Testis (tissue), 3 donors: Measurements from ENCODE around the gene ALG14. TPM values are rescaled to one million over a fixed set of nuclear protein-coding genes. Genes with fewer than 3 reads are reported as not detected.

Source experiments
- DNase-seq: peaks from one replicate; pipeline ENCODE4 v3.0.0-alpha.2; 2019
- H3K27ac ChIP-seq, 2 donors: fragments of 200-600 bp; sonication (generic); one replicate each; pipeline ENCODE4 v1.5.1; 2019
- H3K27me3 ChIP-seq: fragments of 200-600 bp; sonication (generic); one replicate; pipeline ENCODE4 v1.5.1; 2019
- H3K36me3 ChIP-seq: fragments of 200-600 bp; sonication (generic); one replicate; pipeline ENCODE4 v1.5.1; 2017; ENCODE audit warnings: low read depth; ENCODE audit errors: missing control alignments
- H3K4me1 ChIP-seq: fragments of 200-600 bp; sonication (generic); one replicate; pipeline ENCODE4 v1.5.1; 2019
- H3K4me3 ChIP-seq, 2 donors: fragments of 200-600 bp; sonication (generic); one replicate each; pipeline ENCODE4 v1.5.1; 2017 to 2019
- H3K9me3 ChIP-seq: fragments of 200-600 bp; sonication (generic); one replicate; pipeline ENCODE4 v1.5.1; 2017
- CTCF ChIP-seq, 3 experiments: fragments of 450-650 bp in 2 of 3; fragments of 200-600 bp in 1 of 3; sonication (generic) in 1 of 3; IDR thresholded peaks; one replicate each; pipeline ENCODE4 v1.5.1; 2016 to 2019; ENCODE audit warnings: antibody characterized with exemption in 3 of 3, mild to moderate bottlenecking in 2 of 3, moderate library complexity in 1 of 3
- POLR2A ChIP-seq: fragments of 450-650 bp; IDR thresholded peaks from one replicate; pipeline ENCODE4 v1.6.1; 2017; ENCODE audit warnings: antibody characterized with exemption, mild to moderate bottlenecking, moderate library complexity
- whole genome bisulfite sequencing, 2 donors: methylation state at CpG; one replicate each; pipeline ENCODE4 v1.1.5; 2018; 5-methylcytosine and 5-hydroxymethylcytosine counted together
- intact Hi-C: fragments of 100-400 bp; cut with DNase I; formaldehyde crosslinking; loops from one replicate; pipeline ENCODE4 v1.15.1; 2023; ENCODE audit warnings: low total_unique reads
- polyA plus RNA-seq: library from polyadenylated mRNA; stranded (reverse); fragments of 350-450 nt; fragmentation: Illumina TruSeq; extraction: RNeasy Lipid Tissue Mini Kit (QIAGEN cat#74804); gene quantifications from one replicate; pipeline ENCODE4 v1.2.3, GENCODE V29; 2014; ENCODE audit warnings: low read depth, low replicate concordance; ENCODE audit not compliant: insufficient read depth
- total RNA-seq, 2 donors: library from RNA; depleted of rRNA; stranded (reverse); fragments of >200 nt; gene quantifications; one replicate each; pipeline ENCODE4 v1.2.3, GENCODE V29; 2016

The ALG14 gene
- total and polyA plus RNA-seq, 3 donors from 2014 or later: 3.3 to 24.1 (median 5.3) TPM

GRCh38 chr1:95113684-95114083, 40.9 kb upstream of the ALG14 start:
- Histone ChIP-seq H3K4me1 (peaks cover 2% of the 10 kb centered on the region), H3K27me3 (no peaks in the 10 kb centered on the region), H3K9me3 (no peaks in the 10 kb centered on the region), H3K36me3 (no peaks in the 10 kb centered on the region), H3K27ac (no peak overlapping the region), H3K4me3 (no peak overlapping the region)
- no peak for TF ChIP-seq POLR2A
- no peak for TF ChIP-seq CTCF (IDR thresholded peaks at IDR 0.05)
- WGBS, 2 donors: 94 to 100% methylated on average over 1 of the region's 1 CpG
- no peak for DNase-seq
- intact Hi-C loops: no loop called here

- Histone ChIP-seq H3K27me3 (no peaks in the 10 kb centered on the region), H3K4me1 (no peaks in the 10 kb centered on the region), H3K9me3 (no peaks in the 10 kb centered on the region), H3K27ac (no peak overlapping the region), H3K4me3 (no peak overlapping the region), H3K36me3 (no peaks in the 10 kb centered on the region)
- 78% methylated on average over 1 of the region's 1 CpG for WGBS, 2 donors
- TF ChIP-seq CTCF (IDR thresholded peaks at IDR 0.05) (no peak), POLR2A (no peak)
- intact Hi-C loops: no loop called here
- DNase-seq: no peak
These were observed 38.3 kb upstream of the ALG14 start for GRCh38 chr1:95111014-95111413.

- Histone ChIP-seq H3K4me1 (no peaks in the 10 kb centered on the region), H3K9me3 (no peaks in the 10 kb centered on the region), H3K27me3 (no peaks in the 10 kb centered on the region), H3K4me3 (no peak overlapping the region), H3K36me3 (no peaks in the 10 kb centered on the region), H3K27ac (no peak overlapping the region)
- no peak for DNase-seq
- no peak for TF ChIP-seq POLR2A
- no peak for TF ChIP-seq CTCF (IDR thresholded peaks at IDR 0.05)
- intact Hi-C loops: no loop called here
- WGBS, 2 donors: 95 to 97% methylated on average over 2 of the region's 2 CpGs
These were observed 36.0 kb upstream of the ALG14 start for GRCh38 chr1:95108792-95109191.

GRCh38 chr1:95098196-95098595, 25.4 kb upstream of the ALG14 start:
- Histone ChIP-seq H3K27me3 (no peaks in the 10 kb centered on the region), H3K27ac (no peak overlapping the region), H3K9me3 (no peaks in the 10 kb centered on the region), H3K4me1 (no peaks in the 10 kb centered on the region), H3K4me3 (no peak overlapping the region), H3K36me3 (no peaks in the 10 kb centered on the region)
- WGBS, 2 donors: 78 to 88% methylated on average over 4 of the region's 4 CpGs
- intact Hi-C loops: no loop called here
- TF ChIP-seq POLR2A (no peak), CTCF (IDR thresholded peaks at IDR 0.05) (no peak)
- no peak for DNase-seq

GRCh38 chr1:95097426-95097825, 24.7 kb upstream of the ALG14 start:
- intact Hi-C loops: no loop called here
- no peaks in the 10 kb centered on the region for H3K27me3 ChIP-seq
- WGBS, 2 donors: 92 to 95% methylated on average over 4 of the region's 4 CpGs
- H3K4me1 ChIP-seq: no peaks in the 10 kb centered on the region
- no peaks in the 10 kb centered on the region for H3K9me3 ChIP-seq
- no peak overlapping the region for H3K27ac ChIP-seq
- H3K36me3 ChIP-seq: no peaks in the 10 kb centered on the region
- no peak for TF ChIP-seq CTCF (IDR thresholded peaks at IDR 0.05)
- TF ChIP-seq POLR2A: no peak
- H3K4me3 ChIP-seq: no peak overlapping the region
- DNase-seq: no peak
